Measurements from ENCODE around the gene IFFO2. TPM values are rescaled to one million over a fixed set of nuclear protein-coding genes. Genes with fewer than 3 reads are reported as not detected.

IFFO2 gene
- polyA plus RNA-seq, 1 of the 3 experiments (the other 2 are of a cell fraction) = 10.5 TPM

GRCh38 chr1:18960409-18960808 is 3.9 kb upstream of the IFFO2 start:
- H3F3A ChIP-seq (replicated peaks; ENCODE audit: insufficient read depth) = no peaks in the 10 kb centered on the region
- no peaks in the 10 kb centered on the region for H3K27me3 ChIP-seq (ENCODE audit: insufficient read depth)
- H3K9me3 ChIP-seq = no peaks in the 10 kb centered on the region
- H4K20me1 ChIP-seq (ENCODE audit: insufficient read depth) = 0 out of 2 replicates have a peak, but pooled peaks cover 1% of the 10 kb centered on the region
- no peak for DNase-seq
- H3K4me3 ChIP-seq (ENCODE audit: low read depth in 2 of 2, low read length in 1 of 2) = no peak overlapping the region
- 83% methylated on average over 4 of the region's 4 CpGs for WGBS (ENCODE audit: low lambda C conversion rate)
- H3K79me2 ChIP-seq (ENCODE audit: insufficient read depth) = peaks cover 3% of the 10 kb centered on the region; the same call in 1 of the 2 replicates
- H3K4me2 ChIP-seq = no peak overlapping the region
- H3K9me2 ChIP-seq = no peaks in the 10 kb centered on the region
- no peak overlapping the region for H3K9ac ChIP-seq
- ChIA-PET POLR2A (no interaction called here), CTCF (no interaction called here)
- H3K27ac ChIP-seq (ENCODE audit: low read depth in 2 of 2, low read length in 1 of 2) = no peak overlapping the region
- no peak overlapping the region for H2AFZ ChIP-seq (ENCODE audit: low read depth)
- no peaks in the 10 kb centered on the region for H3K36me3 ChIP-seq (replicated peaks in 1 of 2; ENCODE audit: control insufficient read depth in 1 of 2, insufficient read depth in 2 of 2, low read length in 1 of 2)
- peaks cover 0 to 7% of the 10 kb centered on the region in 2 experiments; a peak in 1 of 4 replicates for H3K4me1 ChIP-seq (ENCODE audit: control insufficient read depth in 1 of 2, insufficient read depth in 2 of 2, low read depth in 1 of 2, low read length in 1 of 2)
- TF ChIP-seq POLR2AphosphoS5 (IDR thresholded peaks at IDR 0.05; ENCODE audit: low read depth, low read length) (no peak), SIN3A (IDR thresholded peaks at IDR 0.05; ENCODE audit: borderline replicate concordance, low read depth, low read length) (no peak), JUND (IDR thresholded peaks at IDR 0.05) (no peak), CHD2 (IDR thresholded peaks at IDR 0.05; ENCODE audit: low read length, partially characterized antibody) (no peak), MAX (IDR thresholded peaks at IDR 0.05; ENCODE audit: low read depth) (no peak), FOXJ3 (CRISPR knock-in tag; IDR thresholded peaks at IDR 0.05) (no peak), MXI1 (IDR thresholded peaks at IDR 0.05; ENCODE audit: low read depth, low read length) (no peak), RAD21 (IDR thresholded peaks at IDR 0.05; ENCODE audit: low read length) (no peak), FOSL2 (IDR thresholded peaks at IDR 0.05; ENCODE audit: borderline replicate concordance, low read depth) (no peak)

GRCh38 chr1:18959591-18959990 is 3.1 kb upstream of the IFFO2 start:
- Histone ChIP-seq H4K20me1 (ENCODE audit: insufficient read depth) (peaks cover 9% of the 10 kb centered on the region), H3K27me3 (ENCODE audit: insufficient read depth) (no peaks in the 10 kb centered on the region), H3K79me2 (ENCODE audit: insufficient read depth) (peaks cover 11% of the 10 kb centered on the region), H3K9me2 (no peaks in the 10 kb centered on the region), H3K36me3 (replicated peaks in 1 of 2; ENCODE audit: control insufficient read depth in 1 of 2, insufficient read depth in 2 of 2, low read length in 1 of 2) (no peaks in the 10 kb centered on the region), H3K4me3 (ENCODE audit: low read depth in 2 of 2, low read length in 1 of 2) (no peak overlapping the region), H3K4me1 (ENCODE audit: control insufficient read depth in 1 of 2, insufficient read depth in 2 of 2, low read depth in 1 of 2, low read length in 1 of 2) (peaks cover under 1 to 12% of the 10 kb centered on the region in 2 experiments; a peak in 2 of 4 replicates), H2AFZ (ENCODE audit: low read depth) (no peak overlapping the region), H3K4me2 (no peak overlapping the region), H3K27ac (ENCODE audit: low read depth in 2 of 2, low read length in 1 of 2) (no peak overlapping the region), H3K9me3 (no peaks in the 10 kb centered on the region), H3K9ac (no peak overlapping the region), H3F3A (replicated peaks; ENCODE audit: insufficient read depth) (no peaks in the 10 kb centered on the region)
- DNase-seq = no peak
- TF ChIP-seq EZH2phosphoT487 (IDR thresholded peaks at IDR 0.05; ENCODE audit: borderline replicate concordance, low read depth) (no peak), TAF1 (IDR thresholded peaks at IDR 0.05; ENCODE audit: borderline replicate concordance, low read depth, low read length) (no peak), NFIC (IDR thresholded peaks at IDR 0.05; ENCODE audit: borderline replicate concordance) (no peak), PBX3 (IDR thresholded peaks at IDR 0.05) (no peak), RFX5 (IDR thresholded peaks at IDR 0.05; ENCODE audit: low read length) (no peak), IRF3 (IDR thresholded peaks at IDR 0.05; ENCODE audit: low read depth, low read length) (no peak), RCOR1 (IDR thresholded peaks at IDR 0.05; ENCODE audit: low read length) (no peak), YY1 (IDR thresholded peaks at IDR 0.05; ENCODE audit: low read depth) (no peak), JUND (IDR thresholded peaks at IDR 0.05) (no peak), FOXJ3 (CRISPR knock-in tag; IDR thresholded peaks at IDR 0.05) (no peak), GATA2 (CRISPR knock-in tag; IDR thresholded peaks at IDR 0.05) (no peak), CHD2 (IDR thresholded peaks at IDR 0.05; ENCODE audit: low read length, partially characterized antibody) (no peak)
- POLR2A ChIA-PET = no interaction called here
- 67% methylated on average over 4 of the region's 4 CpGs for WGBS (ENCODE audit: low lambda C conversion rate)
- CTCF ChIA-PET = interaction anchor here (0.8 to 1.1 kb wide), 4 partner anchors 47 to 75 kb away, joined by 3 to 5 read pairs (median 4); no protein-coding TSS in a partner anchor

All from SK-N-SH (cell line).